Type B pancreatic cell (in vitro differentiated cells): ENCODE measurements around the gene TTC28. TPM values are rescaled to one million over a fixed set of nuclear protein-coding genes. Genes with fewer than 3 reads are reported as not detected.
"Not testable (repeated sequence)": the region's sequence is repeated elsewhere in the genome, so short reads cannot be mapped to it uniquely, and the experiment has no call there.

Experiments
- DNase-seq: peaks from one replicate; pipeline ENCODE4 v3.0.0; 2021; ENCODE audit warnings: mixed read lengths; ENCODE audit not compliant: unreplicated experiment; ENCODE audit errors: extremely low spot score
- H3K27ac Mint-ChIP-seq: 2 replicates; pipeline ENCODE4 v1.8.0; 2021; ENCODE audit warnings: mild to moderate bottlenecking, mixed read lengths
- H3K27me3 Mint-ChIP-seq: 2 replicates; pipeline ENCODE4 v1.8.0; 2021; ENCODE audit warnings: mixed read lengths
- H3K36me3 Mint-ChIP-seq: 2 replicates; pipeline ENCODE4 v1.8.0; 2021; ENCODE audit warnings: mixed read lengths
- H3K4me1 Mint-ChIP-seq: one replicate; pipeline ENCODE4 v1.8.0; 2021; ENCODE audit warnings: mixed read lengths; ENCODE audit not compliant: unreplicated experiment
- H3K4me3 Mint-ChIP-seq: 2 replicates; pipeline ENCODE4 v1.8.0; 2021; ENCODE audit warnings: mild to moderate bottlenecking, mixed read lengths
- H3K9me3 Mint-ChIP-seq: 2 replicates; pipeline ENCODE4 v1.8.0; 2021; ENCODE audit warnings: mixed read lengths
- total RNA-seq: library from RNA; stranded (reverse); gene quantifications from 2 replicates; pipeline ENCODE4 v1.2.1, GENCODE V29; 2021; ENCODE audit warnings: low replicate concordance
- TF ChIP-seq, protein P1 (sequence below): fragments of 200-600 bp; sonication (generic); conservative IDR thresholded peaks from 2 replicates; pipeline ENCODE4 v1.5.0; 2021; ENCODE audit warnings: antibody characterized with exemption, mild to moderate bottlenecking

Gene TTC28
- total RNA-seq, 1 donor from 2014 or later: 59.2 TPM

DNA sequence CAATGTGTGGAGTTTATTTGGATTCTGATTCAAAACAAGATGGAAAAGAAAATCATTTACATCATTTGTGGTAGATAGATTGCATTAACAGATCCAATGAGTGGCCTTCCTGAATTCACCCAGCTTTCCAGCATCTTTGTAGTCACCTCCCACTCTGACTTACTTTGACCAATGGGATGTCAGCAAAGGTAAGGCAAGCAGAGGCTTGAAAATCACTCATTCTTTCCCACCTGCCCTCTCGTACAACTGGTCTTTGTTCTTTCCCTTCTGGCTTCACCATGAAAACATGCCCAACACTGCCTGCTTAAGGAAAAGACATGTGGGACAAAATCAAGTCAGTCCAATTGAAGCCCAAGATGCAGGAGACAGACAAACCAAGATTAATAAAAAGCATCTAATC lies 202.1 kb downstream of the TTC28 start:
- no peak overlapping the region for H3K27ac Mint-ChIP-seq
- peaks cover 11% of the 10 kb centered on the region for H3K36me3 Mint-ChIP-seq

DNA sequence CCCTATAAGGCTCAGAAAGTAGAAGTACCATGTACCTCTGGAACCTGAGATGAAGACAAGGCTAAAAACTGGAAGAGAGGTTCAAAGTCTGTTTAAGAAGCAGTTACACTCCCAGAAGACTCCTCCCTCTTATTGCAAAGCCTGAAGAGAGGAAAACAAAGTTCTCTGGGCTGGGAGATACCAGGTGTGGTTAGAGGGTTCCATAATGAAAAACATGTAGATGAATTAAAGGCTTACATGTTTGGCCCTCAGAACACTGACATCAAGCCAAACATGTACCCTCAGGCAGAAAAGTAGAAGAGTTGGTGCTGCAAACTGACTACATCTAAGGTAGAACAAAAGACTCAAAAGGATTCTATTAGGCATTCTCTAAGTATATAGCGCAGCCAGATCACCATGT lies 205.3 kb downstream of the TTC28 start:
- peaks cover 11% of the 10 kb centered on the region for H3K36me3 Mint-ChIP-seq
- no peaks in the 10 kb centered on the region for H3K27me3 Mint-ChIP-seq
- TF ChIP-seq, protein P1, sequence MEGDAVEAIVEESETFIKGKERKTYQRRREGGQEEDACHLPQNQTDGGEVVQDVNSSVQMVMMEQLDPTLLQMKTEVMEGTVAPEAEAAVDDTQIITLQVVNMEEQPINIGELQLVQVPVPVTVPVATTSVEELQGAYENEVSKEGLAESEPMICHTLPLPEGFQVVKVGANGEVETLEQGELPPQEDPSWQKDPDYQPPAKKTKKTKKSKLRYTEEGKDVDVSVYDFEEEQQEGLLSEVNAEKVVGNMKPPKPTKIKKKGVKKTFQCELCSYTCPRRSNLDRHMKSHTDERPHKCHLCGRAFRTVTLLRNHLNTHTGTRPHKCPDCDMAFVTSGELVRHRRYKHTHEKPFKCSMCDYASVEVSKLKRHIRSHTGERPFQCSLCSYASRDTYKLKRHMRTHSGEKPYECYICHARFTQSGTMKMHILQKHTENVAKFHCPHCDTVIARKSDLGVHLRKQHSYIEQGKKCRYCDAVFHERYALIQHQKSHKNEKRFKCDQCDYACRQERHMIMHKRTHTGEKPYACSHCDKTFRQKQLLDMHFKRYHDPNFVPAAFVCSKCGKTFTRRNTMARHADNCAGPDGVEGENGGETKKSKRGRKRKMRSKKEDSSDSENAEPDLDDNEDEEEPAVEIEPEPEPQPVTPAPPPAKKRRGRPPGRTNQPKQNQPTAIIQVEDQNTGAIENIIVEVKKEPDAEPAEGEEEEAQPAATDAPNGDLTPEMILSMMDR: no peak

More for the DNA sequence above, 202.1 kb downstream of the TTC28 start:
- TF ChIP-seq, protein P1: no peak
- H3K4me1 Mint-ChIP-seq: no peaks in the 10 kb centered on the region
- peaks cover 11% of the 10 kb centered on the region for H3K9me3 Mint-ChIP-seq
- H3K27me3 Mint-ChIP-seq: no peaks in the 10 kb centered on the region
- no peak overlapping the region for H3K4me3 Mint-ChIP-seq
- no peak for DNase-seq

DNA sequence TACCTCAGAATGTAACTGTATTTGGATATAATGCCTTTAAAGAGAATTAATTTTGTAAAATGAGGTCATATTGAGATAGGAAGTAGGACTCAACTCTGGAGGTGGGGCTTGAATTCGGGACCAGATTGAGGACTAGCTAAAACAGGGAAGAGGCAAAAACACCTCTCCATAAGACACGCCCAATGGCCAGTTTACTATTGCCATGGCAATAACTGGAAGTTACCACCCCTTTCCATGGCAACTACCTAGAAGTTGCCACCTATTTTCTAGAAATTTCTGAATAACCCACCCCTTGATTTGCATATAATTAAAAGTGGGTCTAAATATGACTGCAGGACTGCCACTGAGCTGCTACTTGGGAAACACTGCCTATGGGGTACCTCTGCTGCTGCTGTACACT lies 206.4 kb downstream of the TTC28 start:
- H3K27me3 Mint-ChIP-seq: no peaks in the 10 kb centered on the region
- no peak for DNase-seq
- TF ChIP-seq, protein P1: no peak
- H3K4me3 Mint-ChIP-seq: no peak overlapping the region
- H3K27ac Mint-ChIP-seq: no peak overlapping the region
- H3K9me3 Mint-ChIP-seq: peaks cover 7% of the 10 kb centered on the region
- H3K4me1 Mint-ChIP-seq: no peaks in the 10 kb centered on the region
- peaks cover 7% of the 10 kb centered on the region for H3K36me3 Mint-ChIP-seq

More for the DNA sequence above, 205.3 kb downstream of the TTC28 start:
- peaks cover 11% of the 10 kb centered on the region for H3K9me3 Mint-ChIP-seq
- H3K27ac Mint-ChIP-seq: no peak overlapping the region
- DNase-seq: no peak
- no peak overlapping the region for H3K4me3 Mint-ChIP-seq
- H3K4me1 Mint-ChIP-seq: no peaks in the 10 kb centered on the region

DNA sequence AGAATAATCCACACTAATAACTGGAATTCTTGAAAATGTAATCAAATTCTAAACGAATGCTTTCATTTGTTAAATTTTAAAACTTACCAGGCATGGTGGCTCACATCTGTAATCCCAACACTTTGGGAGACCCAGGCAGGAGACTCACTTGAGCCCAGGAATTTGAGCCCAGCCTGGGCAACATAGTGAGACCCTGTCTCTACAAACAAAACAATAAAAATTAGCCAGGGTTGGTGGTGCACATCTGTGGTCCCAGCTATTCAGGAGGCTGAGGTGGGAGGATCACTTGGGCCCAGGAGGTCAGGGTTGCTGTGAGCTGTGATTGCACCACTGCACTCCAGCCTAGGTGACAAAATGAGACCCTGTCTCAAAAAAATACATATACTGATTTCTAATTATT lies 212.6 kb downstream of the TTC28 start:
- peaks cover 13% of the 10 kb centered on the region for H3K4me1 Mint-ChIP-seq
- not testable (repeated sequence) for H3K27ac Mint-ChIP-seq, DNase-seq, H3K4me3 Mint-ChIP-seq, H3K27me3 Mint-ChIP-seq, H3K9me3 Mint-ChIP-seq, H3K36me3 Mint-ChIP-seq

DNA sequence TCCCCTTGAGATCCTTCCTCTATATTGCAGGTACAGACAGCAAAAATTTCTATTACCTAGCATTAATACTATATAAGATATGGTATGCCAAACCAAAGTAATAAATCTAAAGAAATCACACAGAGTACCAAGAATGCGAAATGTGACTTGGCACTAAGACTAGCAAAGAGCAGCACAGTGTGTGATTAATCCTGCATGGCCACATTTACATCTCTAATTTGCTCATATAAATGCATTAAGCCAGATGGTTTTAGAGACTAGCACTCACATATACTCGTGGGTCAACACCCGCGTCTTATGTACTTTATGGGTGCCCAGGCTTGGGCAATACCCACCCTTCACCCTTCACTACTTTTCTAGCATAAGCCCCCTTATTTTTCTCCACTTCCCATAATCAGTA lies 213.2 kb downstream of the TTC28 start:
- H3K4me3 Mint-ChIP-seq: no peak overlapping the region
- H3K36me3 Mint-ChIP-seq: no peaks in the 10 kb centered on the region
- peaks cover 13% of the 10 kb centered on the region for H3K4me1 Mint-ChIP-seq
- H3K9me3 Mint-ChIP-seq: no peaks in the 10 kb centered on the region
- H3K27me3 Mint-ChIP-seq: no peaks in the 10 kb centered on the region
- no peak for DNase-seq
- TF ChIP-seq, protein P1: no peak
- H3K27ac Mint-ChIP-seq: no peak overlapping the region

DNA sequence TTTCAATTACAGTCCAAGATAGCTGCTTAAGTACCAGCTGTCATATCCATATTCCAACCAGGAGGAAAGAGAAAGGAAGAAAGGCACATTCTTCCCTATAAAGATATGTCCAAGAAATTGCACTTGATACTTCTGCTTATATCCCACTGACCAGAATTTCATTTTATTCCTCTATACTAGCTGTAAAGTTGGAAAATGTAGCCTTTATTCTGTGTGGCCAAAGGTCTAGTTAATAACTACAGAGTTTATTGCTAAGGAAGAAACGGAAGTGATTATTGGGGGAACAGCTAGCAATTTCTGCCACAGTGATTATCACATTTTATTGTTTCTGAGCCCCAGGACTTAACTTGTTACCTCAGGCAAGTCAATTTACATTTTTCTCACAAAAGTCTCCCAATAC lies 213.8 kb downstream of the TTC28 start:
- no peaks in the 10 kb centered on the region for H3K27me3 Mint-ChIP-seq
- no peak overlapping the region for H3K4me3 Mint-ChIP-seq
- no peak overlapping the region for H3K27ac Mint-ChIP-seq
- no peaks in the 10 kb centered on the region for H3K36me3 Mint-ChIP-seq
- DNase-seq: no peak
- no peaks in the 10 kb centered on the region for H3K9me3 Mint-ChIP-seq
- H3K4me1 Mint-ChIP-seq: peaks cover 13% of the 10 kb centered on the region
- TF ChIP-seq, protein P1: no peak
